HG02870 (cell line): ENCODE data around the gene RSAD1.

Experiments used
- ATAC-seq: cut with Tn5 transposase; IDR thresholded peaks from one replicate; pipeline ENCODE4 v1.9.1; 2021; ENCODE audit warnings: mild to moderate bottlenecking, moderate library complexity; ENCODE audit not compliant: unreplicated experiment

RSAD1 gene

DNA sequence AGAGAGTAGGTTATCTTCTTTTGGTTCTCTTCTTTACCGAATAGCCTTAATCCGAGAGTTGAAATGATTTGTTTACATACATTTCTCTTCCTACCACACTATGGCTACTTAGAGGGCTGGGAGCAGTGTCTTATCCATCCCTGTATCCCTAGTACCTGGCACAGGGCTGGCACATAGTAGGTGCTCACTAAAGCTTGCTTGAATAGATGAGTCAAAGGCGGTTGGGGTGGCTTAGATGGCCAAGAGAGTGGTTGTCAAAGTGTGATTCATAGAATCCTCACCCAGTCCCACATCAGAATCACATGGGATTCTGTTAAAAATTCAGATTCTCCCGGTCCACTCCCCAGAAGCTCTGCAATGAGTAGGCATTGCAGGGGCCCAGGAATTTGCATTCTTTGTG, 21.0 kb upstream of the RSAD1 start:
- ATAC-seq: no peak

DNA sequence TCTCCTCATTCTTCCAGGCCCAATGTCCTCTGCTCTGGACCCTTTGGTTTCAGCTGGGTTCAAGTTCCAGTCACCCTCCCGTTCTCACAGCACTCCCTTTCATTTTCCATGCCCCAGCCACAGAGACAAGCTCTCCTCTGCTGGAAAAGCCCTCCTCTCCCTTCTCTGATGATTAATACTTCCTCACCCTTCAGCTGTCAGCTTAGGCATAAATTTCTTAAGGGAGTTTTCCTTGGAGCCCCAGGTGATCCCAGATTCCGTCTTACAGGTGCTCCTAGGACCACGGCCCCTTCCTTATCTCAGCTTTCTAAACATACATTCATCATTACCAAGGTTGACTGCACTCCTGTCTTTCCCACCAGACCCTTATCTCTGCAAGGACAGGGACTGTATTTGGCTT, 20.4 kb upstream of the RSAD1 start:
- ATAC-seq: no peak

DNA sequence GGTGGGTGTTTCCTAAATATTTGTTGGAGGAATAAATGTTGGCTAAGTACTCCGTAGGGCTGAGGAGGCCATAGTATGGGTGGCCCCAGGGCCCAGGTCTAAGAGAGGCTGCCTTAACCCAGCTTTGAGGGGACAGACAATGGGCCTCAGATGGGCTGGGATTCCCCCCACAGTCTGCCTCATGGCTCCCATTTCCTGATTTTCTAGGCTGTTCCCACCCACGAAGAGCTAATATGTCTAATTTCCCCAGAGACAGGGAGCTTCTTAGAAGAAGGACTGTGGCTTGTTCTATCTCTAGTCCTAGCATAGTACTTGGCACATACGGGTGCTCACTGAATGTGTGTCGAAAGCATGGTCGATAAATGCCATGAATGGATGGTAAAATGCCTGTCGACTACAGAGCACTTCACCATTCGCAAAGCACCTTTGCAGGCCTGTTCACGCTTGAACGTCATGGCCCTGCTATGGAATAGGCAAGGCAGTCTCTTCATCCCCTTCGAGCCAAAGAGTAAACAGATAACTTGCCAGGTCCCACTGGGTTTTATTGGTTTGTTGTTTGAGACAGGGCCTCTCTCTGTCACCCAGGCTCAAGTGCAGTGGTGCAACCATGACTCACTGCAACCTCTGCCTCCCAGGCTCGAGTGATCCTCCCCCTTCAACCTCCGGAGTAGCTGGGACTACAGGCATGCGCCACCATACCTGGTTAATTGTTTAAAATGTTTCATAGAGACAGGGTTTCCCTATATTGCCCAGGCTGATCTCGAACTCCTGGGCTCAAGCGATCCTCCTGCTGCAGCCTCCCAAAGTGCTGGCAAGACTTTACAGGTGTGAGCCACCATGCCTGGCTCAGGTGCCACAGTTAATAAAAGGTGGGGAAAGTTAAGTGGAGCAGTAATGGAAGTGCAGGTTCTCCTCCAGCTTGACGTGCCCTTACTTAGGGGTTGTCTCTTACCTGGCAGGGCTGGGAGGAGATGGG, 19.7 kb upstream of the RSAD1 start:
- no peak for ATAC-seq

DNA sequence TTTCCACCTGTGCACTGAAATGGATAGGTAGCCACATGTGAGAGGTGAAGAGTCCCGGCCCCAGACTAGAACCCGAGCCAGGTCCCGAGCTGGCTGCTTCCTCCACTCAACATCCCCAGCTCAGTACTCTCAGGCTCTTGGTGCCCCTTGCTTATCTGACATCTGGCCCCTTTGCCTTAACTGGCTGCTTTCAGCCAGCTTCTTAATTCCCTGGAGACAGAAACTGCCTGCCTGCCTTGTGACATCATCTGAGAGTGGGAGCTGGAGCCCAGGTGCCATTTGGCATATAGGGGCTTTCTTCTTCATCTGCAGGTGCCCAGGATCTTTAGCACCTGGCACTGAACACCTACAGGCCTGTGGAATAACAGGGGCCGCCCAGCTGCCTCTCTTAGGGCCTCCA, 18.9 kb upstream of the RSAD1 start:
- no peak for ATAC-seq

DNA sequence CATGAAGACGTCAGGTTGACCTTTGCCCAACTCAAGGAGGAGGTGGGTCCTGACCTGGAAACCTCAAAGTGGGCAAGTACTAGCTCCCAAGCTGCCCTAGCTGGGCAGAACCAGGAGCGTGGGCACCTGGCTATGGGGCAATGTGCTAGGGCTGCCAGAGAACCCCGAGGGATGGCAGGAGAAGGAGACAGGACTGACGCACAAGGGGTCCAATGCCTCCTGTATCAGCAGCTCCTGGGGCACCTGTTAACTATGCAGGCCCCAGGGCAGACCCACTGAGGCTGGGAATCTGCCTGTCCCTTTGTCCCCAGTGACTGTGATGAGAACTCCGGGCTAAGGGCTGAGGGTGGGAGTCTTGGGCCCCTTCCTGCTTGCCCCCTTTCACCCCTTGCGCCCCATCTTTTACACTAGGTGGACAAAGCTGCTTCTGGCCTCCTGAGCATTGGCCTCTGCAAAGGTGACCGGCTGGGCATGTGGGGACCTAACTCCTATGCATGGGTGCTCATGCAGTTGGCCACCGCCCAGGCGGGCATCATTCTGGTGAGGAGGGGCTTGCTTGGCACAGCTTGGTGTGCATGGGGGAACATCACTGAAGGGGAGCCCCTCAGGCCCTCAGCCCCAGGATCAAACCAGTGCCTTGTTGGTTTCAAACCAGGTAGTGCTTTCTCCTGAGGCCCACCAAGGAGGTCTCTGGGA, 17.7 kb upstream of the RSAD1 start:
- ATAC-seq: no peak

DNA sequence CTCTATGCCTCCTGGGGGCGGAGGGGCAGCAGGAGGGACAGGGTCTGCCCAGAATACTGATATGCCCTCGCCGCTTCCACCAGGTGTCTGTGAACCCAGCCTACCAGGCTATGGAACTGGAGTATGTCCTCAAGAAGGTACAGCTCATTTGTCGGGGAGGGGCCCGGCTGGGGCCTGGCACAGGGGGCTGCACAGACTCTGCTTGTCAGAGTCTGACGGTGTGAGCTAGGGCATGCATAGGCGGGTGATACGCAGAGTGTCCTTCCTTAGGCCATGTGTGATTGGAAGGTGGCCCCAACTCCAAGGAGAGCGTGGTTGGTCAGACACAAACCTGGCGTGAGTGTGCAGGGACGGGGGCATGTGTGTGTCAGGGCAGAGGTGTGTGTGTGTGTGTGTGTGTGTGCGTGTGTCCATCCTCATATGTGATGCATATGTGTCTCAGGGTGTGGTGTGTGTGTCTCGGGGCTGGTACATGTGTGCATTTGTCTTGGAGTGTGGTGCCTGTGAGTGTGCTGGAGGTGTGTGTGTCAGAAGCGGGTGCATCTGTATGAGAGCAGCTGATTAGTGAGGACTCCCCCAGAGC, 17.0 kb upstream of the RSAD1 start:
- no peak for ATAC-seq

DNA sequence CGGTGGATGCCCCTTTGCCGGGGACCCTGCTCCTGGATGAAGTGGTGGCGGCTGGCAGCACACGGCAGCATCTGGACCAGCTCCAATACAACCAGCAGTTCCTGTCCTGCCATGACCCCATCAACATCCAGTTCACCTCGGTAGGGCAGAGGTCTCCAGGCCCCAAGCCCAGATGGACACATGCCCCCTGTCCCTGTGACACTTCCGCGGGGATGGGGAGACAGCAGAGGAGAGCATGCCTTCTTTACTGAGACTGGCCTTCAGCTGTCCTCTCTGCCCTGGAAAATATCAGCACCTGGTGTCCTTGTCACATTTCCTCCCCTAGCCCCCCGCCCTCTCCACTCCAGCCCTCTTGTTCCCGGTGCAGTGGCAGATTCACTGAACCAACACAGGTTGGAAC, 16.2 kb upstream of the RSAD1 start:
- no peak for ATAC-seq

DNA sequence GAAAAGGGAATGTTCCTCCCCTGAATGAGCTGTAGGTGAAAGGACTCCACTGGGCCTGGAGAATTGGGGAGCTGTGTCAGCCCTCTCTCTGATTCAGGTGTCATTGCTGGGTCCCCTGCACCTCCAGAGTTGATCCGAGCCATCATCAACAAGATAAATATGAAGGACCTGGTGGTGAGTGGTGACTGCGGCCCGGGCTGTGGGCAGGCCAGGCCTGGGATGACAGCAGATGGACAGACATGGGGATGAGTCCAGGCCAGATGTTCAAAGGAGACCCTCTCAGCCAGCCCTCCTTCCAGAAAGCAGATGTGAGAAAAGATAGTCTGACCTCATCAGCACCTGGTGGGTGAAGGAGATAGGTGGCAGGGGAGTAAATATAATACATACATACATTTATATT, 14.5 kb upstream of the RSAD1 start:
- ATAC-seq: no peak

DNA sequence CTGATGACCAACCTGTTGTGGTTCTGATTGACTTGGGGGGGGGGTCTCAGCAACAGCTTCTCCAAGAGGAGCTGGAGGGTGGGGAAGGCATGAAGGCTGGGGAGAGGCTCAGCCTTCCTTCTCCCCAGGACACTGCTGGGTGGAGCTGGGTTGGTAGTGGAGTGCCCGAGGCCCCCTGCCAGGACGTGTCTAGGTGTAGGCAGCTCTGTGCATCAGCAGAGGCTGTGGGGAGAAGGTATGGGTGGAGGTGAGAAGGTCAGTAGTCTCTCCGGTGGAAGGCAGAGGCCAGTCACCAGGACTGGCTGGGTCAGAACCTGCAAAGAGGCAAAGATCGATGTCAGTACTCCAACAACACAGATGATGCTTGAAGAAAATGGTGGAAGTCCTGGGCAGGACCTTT, 13.9 kb upstream of the RSAD1 start:
- ATAC-seq: no peak

DNA sequence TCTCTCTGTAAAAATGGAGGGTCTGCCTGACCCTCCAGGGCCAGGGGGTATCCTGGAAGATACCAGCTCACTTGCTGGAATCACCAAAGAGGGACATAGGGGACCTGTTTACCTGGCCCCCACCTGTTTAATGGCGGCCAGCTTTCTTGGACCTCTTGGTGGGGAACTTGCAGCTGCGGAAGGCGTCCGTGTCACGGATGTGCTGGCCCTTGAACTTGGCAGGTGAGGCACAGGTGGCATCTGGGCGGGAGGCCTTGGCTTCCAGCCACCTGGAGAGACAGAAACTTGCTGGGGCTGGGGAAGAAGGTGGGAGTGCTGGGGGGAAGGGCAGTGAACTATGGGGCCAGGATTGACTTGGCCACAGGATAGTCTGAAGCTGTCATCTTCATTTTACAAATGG, 13.5 kb upstream of the RSAD1 start:
- no peak for ATAC-seq

DNA sequence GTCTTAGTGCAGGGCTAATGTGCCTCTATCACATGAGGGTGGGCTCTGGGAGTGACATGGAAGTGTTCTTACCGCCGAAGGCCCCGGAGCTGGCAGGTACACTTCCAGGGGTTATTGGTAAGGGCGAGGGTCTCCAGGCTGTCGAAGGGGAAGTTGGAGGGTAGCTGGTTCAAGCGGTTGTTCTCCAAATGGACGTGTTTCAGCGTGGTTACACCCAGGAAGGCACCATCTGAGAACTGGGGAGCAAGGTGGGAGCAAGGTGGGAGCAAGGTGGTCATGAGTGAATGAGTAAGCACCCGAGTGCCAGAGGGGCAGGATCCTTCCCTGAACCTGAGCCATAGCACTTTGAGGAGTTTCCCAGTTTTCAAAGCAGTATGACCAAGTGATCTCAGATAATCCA, 13.0 kb upstream of the RSAD1 start:
- no peak for ATAC-seq

DNA sequence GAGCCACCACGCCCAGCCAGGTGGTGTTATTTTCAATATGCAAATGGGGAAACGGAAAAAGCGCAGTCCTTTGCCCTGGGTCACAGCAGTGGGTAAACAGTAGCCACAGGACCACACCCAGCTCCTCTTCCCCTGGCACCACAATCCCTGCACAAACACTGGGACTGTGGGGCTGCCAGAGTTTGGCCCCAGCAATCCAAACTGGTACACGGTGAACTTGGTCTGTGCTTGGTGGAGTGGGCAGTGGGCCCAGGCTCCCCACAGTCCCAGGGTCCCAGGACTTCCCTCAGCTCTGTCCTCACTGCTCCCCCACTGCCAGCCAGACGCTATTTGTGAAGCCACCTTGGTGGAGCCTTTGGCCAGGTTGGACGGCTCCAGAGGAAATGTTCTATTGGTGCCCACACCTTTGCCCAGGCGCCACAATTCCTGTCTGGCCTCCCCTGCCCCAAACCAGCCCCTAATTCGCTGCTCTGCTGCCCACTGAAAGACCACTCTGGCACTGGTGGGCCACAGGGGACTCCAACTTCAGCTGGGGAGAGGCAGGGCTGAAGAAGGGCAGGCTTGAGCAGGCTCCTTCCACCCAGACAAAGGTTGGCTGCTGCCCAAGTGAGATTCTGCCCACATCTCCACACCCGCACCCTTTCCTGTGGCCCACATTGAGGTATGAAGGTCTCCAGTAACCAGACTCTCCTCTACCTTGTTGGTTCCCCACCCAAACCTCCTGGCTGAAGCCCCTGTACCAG, 12.1 kb upstream of the RSAD1 start:
- ATAC-seq: no peak

DNA sequence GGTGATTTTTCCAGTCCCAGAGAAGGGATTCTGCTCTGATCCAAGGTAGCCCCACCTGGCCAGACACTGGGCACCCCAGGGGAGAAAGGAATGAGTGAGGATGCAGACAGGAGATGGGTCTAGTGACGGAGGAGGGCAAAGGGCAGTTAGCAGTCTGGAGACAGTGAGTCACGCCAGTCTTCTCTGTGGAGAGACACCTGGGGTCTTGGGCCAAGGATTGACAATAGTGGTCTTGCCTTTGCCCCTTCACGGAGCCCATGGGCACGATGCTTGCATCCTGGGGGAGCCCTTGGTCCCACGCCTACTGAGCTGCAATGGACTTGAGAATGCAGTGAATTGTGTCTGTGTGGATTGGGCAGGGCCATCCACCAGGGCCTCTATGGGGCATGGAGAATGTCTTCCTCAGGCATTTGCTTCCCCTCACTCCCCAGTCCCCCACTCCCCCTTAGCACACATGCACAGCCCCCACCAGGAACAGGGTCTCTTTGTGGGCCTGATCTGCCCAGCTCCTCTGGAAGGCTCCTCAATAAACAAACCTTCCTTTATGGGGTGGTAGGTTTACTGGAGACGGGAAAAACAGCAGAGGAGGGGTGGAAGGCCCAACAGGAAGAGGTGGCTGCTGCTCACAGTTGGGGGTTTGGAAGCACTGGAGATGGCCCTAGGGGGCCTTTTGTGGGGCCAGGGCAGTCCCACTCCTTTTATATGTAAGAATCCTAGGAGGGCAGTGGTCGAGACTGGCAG, 11.4 kb upstream of the RSAD1 start:
- ATAC-seq: no peak

DNA sequence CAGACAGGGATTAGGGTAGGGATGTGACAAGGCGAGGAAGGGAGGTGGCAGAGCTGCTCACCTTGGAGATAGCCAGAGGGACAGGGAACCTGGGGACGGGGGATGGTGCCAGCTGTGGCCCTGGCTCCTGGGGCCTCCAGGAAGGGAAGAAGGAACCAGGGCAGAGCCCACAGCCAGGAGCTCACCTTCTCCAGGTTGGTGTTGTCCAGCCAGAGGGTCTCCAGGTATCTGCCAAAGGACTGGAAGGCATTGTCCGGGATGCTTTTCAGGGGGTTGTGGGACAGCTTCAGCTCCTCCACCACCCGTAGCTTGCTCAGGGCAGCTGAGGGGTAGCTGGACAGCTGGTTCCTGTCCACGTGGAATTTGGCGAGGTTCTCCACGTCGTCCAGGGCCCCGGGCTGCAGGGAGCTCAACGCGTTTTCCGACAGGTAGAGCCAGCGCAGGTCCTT, 10.8 kb upstream of the RSAD1 start:
- ATAC-seq: no peak

DNA sequence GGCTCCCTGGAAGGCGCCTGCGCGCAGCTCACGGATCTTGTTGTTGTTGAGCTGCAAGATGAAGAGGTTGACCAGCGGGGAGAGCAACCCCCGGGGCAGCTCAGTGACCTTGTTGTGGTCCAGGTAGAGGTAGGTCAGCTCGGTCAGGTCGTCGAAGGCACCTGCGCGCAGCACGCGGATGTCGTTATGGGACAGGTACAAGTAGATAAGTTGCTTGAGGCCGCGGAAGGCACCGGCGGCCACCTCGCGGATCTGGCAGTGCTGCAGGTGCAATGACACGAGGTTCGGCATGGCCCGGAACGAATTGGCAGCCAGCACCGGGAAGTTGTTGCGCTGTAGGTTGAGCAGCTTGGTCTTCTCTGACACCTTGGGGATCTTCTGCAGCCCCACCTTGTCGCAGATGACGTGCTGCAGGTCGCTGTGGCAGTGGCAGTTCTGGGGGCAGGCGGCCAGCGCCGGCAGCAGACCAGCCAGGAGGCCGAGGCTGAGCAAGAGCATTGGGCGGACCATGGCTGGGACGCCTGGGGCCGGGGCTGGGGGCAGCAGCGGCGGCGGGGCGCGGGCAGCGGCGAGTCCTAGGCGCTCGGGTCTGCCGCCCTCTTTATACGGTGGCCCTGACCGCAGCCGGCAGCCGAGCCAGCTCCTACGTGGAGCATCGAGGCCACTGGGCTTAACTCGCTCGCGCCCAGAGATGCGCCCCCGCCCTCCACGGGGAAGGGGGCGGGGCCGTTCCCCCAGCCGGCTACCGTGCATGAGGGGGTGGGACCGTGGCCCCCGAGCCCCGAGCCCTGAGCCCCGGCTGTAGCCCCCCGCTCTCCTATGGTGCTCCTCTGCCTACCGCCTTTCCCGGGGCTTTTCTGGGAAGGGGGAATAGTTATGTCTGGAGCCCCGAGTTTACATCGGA, 10.1 kb upstream of the RSAD1 start, which contains the start of gene CHAD:
Gene CHAD (minus strand): TSS at position 577 of the 904 bp plus-strand sequence. CDS start 67 bp downstream, at position 510.
- no peak for ATAC-seq

DNA sequence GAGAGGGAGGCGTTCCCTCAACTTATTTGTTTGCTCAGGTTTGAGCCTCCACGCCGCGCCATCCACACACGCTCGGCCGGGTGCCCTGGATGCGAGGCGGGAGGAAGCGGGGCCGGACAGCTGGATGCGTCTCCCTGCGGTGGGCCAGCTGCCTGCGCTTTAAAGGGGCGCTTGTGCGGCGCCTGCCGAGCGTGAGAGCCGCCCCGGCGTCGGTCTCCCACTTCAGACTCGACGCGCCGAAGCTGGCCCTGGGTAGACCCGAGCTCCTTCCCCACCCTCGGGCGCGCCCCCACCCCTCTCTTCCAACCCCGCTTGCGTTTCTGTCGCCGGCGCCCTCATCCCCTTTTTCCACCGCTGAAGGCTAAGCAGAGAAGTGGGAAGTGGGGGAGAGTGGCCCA, 9.5 kb upstream of the RSAD1 start:
- ATAC-seq: no peak

DNA sequence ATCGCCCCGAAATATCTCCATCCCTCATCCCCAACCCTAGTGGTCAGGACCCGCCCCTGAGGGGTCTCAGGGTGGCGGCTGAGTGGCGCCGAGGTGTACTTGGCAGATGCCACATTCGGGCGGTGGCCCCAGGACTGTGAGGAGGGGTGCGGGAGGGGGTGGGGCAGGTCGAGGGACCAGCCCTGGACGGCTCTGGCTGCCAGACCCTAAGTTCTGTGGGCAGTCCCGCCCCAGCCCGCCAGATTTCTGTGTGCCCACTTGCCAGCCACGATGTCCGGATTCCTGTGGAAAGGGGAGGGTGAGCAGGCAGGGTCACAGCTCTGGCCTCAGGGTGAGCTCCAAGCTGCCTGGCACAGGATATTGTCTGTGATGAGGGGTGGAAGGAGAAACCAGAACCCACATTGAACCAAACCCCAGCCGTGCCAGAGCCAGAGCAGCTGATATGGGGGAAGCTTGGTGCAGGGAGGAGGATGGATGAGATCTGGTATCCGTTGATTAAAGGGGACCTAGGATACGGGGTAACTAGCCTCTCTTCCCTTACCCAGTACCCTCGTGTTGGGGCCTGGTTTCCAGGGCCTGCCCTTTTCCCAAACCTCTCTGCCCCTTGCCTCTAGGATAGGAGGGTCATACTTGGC, 8.9 kb upstream of the RSAD1 start:
- ATAC-seq: no peak

DNA sequence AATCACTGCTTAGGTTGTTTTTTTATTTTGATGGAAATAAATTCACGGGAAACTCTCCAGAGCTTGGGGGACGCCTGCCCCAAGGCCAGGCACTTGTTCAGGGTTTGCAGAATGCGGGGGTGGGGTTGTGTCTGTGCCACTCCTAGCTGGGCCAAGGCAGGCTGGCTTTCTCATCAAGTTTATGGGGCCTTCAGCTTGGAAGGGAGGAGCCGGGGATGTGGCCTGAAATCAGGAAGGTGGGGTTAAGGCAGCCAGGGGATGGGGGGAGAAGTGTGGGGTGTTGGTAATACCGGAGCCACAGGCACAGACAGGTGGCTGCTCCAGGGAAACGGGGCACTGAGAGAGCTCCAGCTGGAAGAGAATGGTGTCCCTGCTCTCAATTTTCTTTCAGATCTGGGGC, 8.2 kb upstream of the RSAD1 start:
- no peak for ATAC-seq
